GM18873 (cell line): ENCODE results near the gene ALG2.

ENCODE experiments used
- ATAC-seq: cut with Tn5 transposase; IDR thresholded peaks from one replicate; pipeline ENCODE4 v1.9.1; 2021; ENCODE audit warnings: mild to moderate bottlenecking, moderate library complexity, moderate number of reproducible peaks; ENCODE audit not compliant: unreplicated experiment, low FRiP score

ALG2 gene

DNA sequence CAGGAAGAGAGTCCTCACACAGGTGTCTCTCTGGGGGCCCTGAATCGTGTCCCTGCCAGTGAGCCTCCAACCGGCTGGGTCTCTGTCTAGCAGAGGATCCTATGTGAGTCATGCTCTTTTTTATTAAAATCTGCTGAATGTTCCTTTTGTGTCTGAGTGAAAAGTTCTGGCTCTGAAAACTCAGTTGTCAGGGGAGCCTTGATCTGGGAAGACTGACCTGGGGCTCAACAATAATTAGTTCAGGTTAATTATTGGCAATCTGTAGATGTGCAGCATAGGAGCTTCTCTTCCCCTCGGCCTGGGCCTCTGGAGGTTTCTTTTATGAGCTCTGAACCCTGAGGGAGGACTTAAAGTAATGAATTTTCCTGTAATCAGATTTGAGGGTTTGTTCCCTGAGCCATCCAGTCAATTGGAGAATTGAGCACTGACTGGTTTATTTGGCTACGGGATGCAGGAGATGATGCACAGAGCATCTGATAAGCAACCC is 45.2 kb downstream of the ALG2 start:
- ATAC-seq: no peak

DNA sequence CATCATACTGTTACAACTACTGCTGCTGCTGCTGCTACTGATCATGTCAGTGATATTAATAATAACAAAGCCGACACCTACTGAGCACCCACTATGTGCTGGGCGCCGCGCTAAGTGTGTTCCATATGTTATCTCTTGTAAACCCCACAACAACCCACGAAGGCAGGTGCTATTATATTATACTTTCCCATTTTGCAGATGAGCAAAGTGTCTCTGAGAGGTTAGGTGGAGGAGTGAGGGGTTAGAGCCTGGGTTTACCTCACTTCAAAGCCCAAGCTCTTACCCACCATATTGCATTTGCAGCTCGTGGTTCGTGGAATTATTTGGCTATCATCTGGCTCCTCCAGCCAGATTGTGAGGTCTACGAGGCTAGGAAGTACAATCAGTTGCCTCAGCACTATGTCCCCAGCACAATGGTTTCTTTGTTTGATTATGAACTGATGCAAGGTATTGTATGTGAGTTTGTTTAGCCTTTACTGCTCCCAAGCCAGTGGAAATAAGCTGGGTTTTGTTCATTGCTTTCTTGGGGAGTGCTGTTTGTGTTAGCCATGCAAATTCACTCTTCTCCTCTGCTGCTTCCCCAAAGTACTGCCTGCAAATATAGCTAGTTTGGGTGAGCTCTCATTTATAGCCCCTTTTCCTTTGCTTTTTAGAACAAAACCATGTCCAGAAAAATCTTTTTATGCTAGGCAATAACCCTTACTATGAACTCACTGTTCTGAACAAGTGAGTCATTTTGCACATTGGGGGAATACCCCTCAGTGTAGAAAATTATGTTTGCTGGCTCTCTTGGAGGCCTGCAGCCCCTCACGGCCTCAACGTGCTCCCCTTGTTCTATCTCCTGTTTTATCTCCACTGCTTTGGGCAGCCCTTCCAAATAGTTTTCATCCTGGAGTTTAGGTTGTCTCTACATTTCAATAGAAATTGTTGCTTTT is 47.9 kb downstream of the ALG2 start:
- no peak for ATAC-seq

DNA sequence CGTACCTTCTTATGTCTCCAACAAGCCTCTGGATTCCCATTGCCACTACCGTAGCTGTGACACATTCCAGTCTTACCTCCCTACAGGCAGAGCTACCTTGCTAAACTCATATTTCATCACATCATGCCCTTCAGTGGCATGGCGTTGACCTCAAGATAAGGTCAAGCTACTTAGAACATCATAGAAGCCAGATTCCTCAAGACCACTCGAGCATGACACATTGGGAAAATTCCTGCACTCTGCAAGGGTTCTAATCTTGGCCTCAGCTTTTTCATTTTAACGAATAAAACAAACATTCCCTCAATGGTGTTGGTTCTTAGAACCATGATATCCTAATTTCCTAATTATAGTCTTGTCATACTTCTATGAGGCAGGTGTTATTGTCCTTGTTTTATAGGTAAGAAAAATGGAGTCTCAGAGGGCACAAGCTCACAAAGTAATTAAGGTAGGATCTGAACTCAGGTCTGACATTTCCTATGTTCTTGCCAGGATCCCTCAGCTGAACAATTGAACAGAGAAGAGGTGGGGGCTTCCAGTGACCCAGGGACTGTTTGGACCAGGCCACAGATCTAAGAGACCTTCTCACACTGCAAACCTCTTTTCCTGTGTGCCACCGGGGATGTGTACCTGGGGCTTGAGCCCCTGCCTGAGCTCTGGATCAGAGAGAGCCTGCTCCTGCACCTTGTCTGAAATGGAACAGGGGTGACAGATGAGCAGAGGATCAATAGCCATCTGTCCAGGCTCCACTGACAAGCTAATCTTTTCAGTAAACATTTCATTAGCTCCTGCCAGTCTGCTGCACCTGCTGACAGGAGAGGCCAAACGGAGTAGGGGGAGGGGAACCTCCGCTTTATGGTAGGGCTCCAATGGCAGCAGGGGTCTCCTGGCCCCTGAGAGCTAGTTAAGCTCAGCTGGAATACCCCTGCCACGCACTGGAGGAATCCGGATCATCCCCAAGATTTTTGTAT is 49.3 kb downstream of the ALG2 start:
- no peak for ATAC-seq

DNA sequence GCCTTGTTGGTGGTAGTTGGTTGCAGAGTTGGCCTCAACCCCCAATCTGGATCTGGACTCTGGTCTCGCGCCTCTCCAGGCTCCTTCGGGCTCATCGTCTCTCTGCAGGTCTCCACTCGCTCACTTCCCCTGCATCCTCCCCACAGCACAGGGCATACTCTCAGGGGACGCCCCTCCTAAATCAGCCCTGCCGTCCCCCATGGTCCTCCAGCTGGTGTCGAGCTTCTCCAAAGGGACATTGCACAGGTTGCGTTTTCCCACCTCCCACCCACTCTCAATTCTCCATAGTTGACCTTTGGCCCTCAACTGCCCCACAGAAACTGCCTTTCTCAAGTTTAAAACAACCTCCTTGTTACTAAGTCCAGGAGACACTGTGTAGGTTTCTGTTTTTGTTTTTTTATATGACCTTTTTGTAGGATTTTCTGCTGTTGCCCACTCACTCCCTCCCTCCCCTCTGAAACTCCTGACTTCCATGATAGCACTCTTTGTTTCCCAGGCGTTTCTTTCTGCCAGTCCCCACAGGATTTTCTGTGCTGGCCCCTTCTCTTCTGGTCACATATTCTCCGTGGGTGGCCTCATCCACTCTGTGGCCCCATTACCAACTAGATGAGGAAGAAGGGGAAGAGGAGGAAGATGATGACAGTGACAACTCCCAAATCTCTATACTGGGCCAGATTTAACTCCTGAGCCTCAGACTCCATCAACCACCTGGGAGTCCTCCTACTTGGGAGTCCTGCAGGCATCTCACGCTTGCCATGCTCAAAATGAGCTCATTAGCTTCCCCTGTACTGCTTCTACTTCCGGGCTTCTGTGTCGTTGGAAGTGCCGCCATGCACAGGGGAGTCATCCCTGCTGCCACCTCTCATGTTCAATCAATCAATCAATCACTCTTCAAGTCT is 50.3 kb downstream of the ALG2 start:
- no peak for ATAC-seq

DNA sequence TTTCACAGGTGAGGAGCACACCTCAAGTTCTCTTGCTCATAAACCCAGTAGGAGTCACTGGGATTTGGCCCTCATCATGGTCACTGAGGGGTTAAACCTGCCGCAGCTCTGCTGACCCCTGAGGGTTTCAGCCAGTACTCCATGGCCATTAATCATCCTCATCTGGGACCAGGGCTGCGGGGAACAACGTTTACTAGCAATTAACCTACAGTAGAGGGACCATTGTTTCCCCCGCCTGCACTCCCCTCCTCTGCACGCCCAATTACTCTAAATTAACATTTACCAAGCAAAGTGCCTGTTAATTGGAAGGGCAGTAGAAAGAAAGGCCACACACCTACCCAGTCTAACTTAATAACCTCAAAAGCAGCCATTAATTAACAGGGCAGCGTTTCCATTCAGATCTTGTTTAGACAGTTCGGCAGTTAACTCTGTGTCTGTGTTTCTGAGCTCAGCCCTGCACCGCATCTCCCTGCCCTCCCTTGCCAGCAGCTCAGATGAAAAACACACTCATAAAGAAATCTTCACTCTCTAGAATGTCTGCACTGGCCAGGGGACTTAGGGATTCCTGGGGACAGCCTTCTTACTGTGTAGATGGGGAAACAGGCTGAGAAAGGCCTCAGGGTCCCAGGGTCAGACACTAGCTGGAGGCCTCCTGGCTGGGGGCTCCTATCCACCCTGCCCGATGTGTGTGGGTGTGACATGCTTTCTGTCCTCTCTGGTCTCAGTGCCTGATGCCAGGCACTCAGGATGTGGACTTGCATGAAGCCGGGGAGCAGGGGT is 51.6 kb downstream of the ALG2 start:
- ATAC-seq: no peak

DNA sequence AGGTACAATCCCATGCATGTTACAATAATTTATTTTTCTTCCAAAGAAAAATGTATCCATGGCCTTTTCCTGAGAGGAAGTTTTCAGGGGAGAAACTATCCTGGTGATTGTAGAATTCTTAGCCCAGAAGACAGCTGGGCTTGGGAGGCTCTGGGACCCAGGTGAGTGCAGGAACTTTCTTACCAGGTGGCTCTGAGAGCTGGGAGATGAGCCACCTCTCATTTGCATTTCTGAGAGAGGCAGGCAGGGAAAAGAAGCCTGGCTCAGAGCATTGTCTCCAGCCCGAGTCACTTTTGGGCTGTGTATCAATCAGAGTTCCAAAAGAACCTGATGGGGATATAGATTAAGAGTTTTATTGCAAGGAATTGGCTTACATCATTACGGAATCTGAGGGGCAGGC is 52.7 kb downstream of the ALG2 start:
- ATAC-seq: no peak

DNA sequence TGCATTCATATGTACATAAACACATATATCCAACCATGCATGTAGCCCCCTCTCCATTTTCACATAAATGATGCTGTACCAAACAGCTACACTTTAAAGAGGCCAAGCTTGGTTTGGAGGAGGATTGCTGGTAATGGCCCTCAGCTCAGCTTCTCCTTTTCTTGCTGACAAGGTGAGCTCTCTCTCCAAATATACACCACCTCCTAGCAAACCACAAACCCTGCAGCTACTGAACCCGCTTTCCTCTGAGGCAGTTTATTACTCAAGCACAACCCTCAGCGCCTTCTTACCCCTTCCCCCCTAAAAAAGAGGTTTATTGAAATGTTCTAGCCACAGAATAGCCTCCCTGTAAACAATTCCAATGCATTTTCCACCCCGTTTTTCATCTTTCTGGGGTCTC is 54.0 kb downstream of the ALG2 start:
- no peak for ATAC-seq

DNA sequence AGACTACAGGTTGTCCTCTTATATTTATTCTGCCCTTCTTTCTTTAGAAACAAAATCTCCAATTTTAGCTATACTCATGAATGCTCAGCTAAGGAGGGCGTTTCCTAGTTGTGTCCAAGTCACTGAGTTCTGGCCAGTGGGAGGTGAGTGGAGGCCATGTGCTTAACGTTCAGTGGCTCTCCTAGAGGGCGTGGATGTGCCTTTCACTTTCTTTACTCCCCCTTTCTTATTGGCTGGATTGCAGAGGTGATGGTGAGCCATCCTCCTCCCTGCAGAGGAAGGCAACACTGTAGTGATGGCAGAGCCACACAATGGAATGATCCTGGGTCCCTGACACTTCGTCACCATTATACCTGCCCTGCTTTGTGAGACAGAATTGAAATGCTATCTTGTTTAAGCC is 54.6 kb downstream of the ALG2 start:
- no peak for ATAC-seq
